ENCODE results near the gene TSPAN4. TPM values are rescaled to one million over a fixed set of nuclear protein-coding genes. Genes with fewer than 3 reads are reported as not detected.

Gene TSPAN4
- total and polyA plus RNA-seq, 9 of the 15 experiments (the other 6 are each of a cell fraction or from before 2014, with no cell fraction given) = 0.07 to 31.0 (median 15.7) TPM

GRCh38 chr11:894575-895201 lies 52.0 kb downstream of the TSPAN4 start:
- 79% methylated on average over 12 of the region's 12 CpGs for WGBS (ENCODE audit: insufficient coverage, low coverage, missing lambda C conversion rate)
- POLR2A ChIA-PET = interaction anchor here (0.6 to 1.1 kb wide), 4 partner anchors 11 to 53 kb away, joined by 3 to 4 read pairs (median 3); no protein-coding TSS in a partner anchor

More at GRCh38 chr11:894575-895201, 52.0 kb downstream of the TSPAN4 start:
- H3K4me1 ChIP-seq (replicated peaks in 1 of 2; ENCODE audit: control insufficient read depth in 2 of 2, insufficient read depth in 2 of 2, low read length in 2 of 2) = peaks cover 0 to 88% of the 10 kb centered on the region in 2 experiments; a peak in 2 of 5 replicates
- no peak overlapping the region for H3K27ac ChIP-seq (ENCODE audit: extremely low read depth, low read depth, low read length)
- H3K4me2 ChIP-seq (ENCODE audit: insufficient read depth, low read length) = no peak overlapping the region
- peak overlapping the region in 1 of 2 experiments; percentile 60; a peak in 1 of 4 replicates for H3K9ac ChIP-seq (ENCODE audit: insufficient read depth in 1 of 2, low read depth in 2 of 2, low read length in 2 of 2)
- no peaks in the 10 kb centered on the region for H3K9me1 ChIP-seq (ENCODE audit: control insufficient read depth, insufficient read depth, low read length)
- H3K27me3 ChIP-seq (ENCODE audit: control insufficient read depth in 2 of 2, insufficient read depth in 2 of 2, low read length in 2 of 2) = no peaks in the 10 kb centered on the region
- no peaks in the 10 kb centered on the region for H3K9me3 ChIP-seq (replicated peaks; ENCODE audit: control insufficient read depth, insufficient read depth, low read depth, low read length)
- no peak for FAIRE-seq
- H4K20me1 ChIP-seq (replicated peaks; ENCODE audit: control insufficient read depth, insufficient read depth, low read length) = no peaks in the 10 kb centered on the region; the same call in 1 of the 2 replicates
- no peak overlapping the region for H3K4me3 ChIP-seq
- BruUV-seq (replicated peaks) = no TSS peak
- DNase-seq (ENCODE audit: extremely low read depth in 1 of 4, low spot score in 3 of 4) = peak in 1 of 4 experiments; percentile 21
- intact Hi-C loops (cut with micrococcal nuclease) = no loop called here
- H2AFZ ChIP-seq (ENCODE audit: low read depth, low read length) = no peak overlapping the region
- H3K36me3 ChIP-seq (ENCODE audit: control insufficient read depth, insufficient read depth, low read length) = peaks cover 44% of the 10 kb centered on the region; the same call in 1 of the 3 replicates
- CTCF ChIA-PET (ENCODE audit: low intra/inter-chr PET ratio) = no interaction called here
- ATAC-seq = peak; percentile 66
- TF ChIP-seq ZNF511 (CRISPR knock-in tag; IDR thresholded peaks at IDR 0.05) (no peak), CTCF (IDR thresholded peaks at IDR 0.05 in 2 of 3, conservative IDR thresholded peaks at IDR 0.05 in 1 of 3; ENCODE audit: insufficient read depth in 2 of 3, low read depth in 1 of 3, low read length in 3 of 3) (peak; percentile 22 to 35 (median 30); a peak in 2 of 6 replicates)
- in situ Hi-C loops (cut with MboI) = no loop called here
- no peaks in the 10 kb centered on the region for H3K79me2 ChIP-seq (ENCODE audit: control insufficient read depth, insufficient read depth, low read length)

Measured in K562 (cell line).